Activated gamma-delta T cell treated with Interleukin-2 at 50 U/mL for 16 hours (primary cell): ENCODE measurements around the gene TOR4A.

Source experiments
- DNase-seq: peaks from one replicate; pipeline ENCODE4 v3.0.0-alpha.2; 2020

TOR4A gene

DNA sequence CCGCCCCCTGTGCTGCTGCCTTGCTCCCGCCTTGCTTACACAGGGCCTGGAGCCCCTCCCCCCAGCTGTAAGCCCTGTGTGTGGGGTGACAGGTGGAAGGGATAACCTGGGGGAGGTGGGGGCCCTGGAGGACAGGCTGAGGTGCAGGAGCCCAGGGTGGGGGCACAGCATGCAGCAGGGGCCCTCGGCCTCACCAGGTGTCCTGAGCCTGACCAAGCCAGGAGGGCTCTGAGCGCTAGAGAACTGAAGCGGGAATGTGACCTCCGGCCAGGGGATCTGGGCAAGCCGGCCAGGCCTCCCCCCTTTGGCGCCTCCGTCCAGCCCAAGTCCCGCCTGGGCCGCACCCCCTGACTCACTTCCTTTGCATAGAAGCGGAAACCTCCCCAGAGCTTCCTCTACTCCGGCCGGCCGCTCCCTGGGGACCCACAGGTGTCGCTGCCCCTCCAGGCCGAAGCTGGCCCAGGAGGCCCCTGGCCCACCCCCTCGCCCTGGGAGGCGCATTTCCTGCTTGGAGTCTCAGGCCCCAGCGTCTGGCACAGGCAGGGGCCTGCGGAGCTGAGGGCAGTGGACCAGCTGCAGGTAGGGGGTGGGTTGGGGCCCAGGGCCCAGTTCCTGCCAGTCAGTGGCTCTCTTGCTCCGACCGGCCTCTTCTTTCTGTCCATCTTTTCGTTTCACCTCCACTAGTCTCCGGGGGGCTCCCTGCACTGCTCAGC is at the start of gene TOR4A:
TOR4A (plus strand) TSS at position 398 of the 713 bp plus-strand sequence. CDS start 964 bp downstream, outside the sequence.
- peak; percentile 28 for DNase-seq

DNA sequence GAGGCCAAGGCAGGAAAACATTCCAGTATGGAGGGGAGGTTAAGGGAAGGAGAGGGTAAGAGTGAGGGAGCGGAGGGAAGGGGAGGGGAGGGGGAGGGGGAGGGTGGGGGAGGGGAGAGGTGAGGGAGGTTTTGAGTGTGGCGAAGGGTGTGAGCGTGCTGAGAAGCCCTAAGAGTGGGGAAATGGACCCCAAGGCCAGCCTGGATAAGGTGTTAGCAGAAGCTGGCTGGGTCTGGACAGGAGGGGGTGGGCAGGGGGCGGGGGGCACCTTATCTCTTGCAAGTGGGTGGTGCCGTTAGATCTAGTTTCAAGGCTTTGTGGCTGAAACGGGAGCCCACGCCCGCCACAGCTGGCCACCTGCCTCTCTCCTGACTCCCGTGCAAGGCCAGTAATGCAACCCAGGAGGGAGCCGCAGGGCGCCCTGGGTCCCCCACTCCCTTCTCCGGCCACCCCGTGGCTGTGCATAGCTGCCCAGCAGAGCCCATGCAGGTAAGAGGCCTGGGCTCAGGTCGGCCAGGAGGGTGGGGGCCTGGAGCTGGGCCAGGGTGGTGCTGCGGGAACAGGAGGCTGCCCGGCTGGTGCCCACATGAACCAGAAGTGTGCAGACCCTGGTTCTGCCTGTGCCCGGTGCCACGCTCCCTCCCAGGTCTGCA is 49.5 kb upstream of the TOR4A start:
- no peak for DNase-seq

DNA sequence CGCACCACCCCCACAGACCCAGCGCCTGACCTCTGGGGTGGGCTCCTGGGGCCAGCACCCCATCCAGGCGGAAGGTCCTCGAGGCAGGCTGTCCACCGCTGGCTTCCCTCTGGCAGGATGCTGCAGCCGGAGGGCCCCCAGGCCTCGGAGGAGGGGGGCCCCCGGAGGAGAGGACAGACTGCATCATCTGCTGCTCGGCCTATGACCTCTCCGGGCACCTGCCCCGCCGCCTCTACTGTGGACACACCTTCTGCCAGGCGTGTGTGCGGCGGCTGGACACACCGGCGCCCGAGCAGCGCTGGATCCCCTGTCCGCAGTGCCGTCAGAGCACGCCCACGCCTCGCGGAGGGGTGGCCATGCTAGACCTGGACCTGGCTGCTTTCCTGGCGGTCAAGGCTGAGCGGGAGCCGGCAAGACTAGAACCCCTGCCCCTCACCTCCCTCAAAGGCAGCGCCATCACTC is 49.0 kb upstream of the TOR4A start:
- DNase-seq = no peak

DNA sequence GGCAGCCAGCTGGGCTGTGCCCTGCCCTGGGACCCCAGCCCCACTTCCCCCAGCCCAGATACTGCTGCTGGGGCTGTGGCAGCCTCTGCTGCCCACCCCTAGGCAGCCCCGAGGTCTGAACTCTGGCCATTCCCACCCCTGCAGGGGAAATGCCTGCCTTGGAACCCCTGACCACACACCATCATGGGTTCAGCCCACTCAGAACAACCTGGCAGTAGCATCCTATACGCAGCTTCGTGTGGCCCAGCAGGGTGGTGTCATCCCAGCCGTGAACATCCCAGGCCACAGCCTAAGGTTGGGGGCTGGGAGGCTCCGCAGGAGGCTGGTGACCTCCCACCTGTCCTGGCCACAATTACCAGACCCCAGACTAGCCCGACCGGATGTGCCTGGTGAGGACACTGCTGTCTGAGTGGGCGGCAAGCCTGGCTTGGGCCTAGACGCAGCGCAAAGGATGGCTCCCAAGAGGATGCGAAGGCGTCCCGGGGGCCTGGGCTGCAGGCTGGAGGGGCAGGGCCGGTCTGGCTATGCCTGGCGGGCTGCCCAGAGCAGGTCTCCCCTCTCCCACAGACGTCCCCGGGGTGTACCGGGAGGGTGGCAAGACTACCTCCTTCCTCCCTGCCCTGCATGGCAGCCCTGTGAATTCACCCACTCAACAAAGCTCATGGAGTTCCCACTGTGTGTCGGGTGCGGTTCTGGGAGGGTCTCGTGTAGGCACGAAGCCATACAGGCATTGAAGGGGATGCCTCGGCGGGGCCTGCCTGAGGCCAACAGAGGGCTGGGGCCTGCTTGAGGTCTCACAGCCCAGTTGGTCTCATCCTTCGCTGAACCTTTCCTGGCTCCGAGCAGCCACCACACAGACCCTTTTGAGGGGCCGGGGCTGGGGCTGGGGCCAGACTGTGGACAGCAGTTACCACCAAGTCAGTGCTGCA is 48.3 kb upstream of the TOR4A start:
- DNase-seq = no peak

DNA sequence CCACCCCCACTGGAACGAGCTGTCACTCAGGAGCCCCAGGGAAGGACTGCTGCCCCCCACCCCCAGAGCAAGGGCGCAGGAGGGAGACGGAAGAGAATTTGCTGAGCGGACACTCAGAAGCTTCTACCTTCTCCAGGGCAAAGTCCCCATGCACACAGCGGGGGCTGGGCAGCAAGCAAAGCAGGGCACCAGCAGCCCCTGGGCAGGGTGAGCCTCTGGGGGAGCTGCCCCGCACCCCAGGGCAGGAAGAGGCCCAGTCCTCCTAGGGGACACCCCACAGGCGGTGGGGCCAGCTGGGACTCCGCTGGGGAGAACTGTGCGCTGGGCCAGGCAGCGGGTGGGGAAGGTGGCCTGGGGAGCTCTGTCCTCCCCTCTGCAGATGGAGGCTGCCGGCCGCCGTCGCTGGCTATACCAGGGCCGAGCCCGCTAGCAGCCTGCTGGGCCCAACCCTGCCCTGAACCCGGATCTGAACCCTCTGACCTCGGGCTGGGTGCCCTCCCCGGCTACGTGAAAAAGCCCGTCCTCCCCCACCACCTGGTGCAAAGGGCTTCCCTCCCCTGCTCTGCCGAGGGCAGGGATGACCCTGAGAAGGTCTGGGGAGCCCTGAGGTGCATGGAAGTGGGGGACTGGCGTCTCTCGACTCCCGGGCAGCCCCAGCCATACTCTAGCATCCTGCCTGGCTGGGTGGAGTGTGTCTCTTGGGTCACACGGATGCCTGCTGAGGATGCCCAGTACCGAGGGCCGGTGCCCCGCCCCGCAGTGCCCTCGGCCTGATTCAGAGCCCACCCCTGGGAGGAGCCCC is 47.4 kb upstream of the TOR4A start:
- DNase-seq = no peak

DNA sequence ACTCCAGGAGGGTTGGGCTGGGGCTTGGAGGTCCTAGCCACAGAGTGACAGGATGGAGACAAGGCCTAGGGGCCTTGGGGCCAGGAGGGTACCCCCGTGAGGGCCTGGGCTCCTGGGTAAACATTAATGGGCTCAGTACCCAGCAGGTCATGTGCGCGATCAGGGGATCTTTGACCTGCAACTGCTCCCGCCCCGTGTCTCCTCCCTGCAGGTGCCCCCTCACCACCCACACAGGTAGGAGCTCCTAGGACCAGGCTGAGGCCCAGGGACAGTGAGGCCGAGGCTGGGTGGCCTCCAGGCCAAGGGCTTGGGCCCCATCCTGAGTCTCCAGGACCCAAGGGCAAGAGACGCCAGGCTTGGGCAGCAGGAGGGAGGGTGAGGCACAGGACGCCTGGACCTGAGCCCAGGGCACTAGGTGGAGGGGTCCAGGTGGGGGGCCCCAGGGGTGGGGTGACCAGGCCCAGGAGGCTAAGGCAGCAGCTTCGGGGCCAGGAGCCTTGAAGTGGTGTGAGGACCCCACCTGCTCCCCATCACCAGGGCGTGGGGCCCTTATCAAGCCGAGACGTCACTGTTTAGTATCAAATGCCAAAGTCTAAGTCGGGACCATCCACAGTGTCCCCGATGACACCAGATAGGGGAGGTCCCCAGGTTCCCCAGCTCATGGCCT is 46.7 kb upstream of the TOR4A start, which contains the start of gene SLC34A3:
SLC34A3 (plus strand) TSS at position 197 of the 667 bp plus-strand sequence. CDS start 802 bp downstream, outside the sequence.
- DNase-seq = no peak

DNA sequence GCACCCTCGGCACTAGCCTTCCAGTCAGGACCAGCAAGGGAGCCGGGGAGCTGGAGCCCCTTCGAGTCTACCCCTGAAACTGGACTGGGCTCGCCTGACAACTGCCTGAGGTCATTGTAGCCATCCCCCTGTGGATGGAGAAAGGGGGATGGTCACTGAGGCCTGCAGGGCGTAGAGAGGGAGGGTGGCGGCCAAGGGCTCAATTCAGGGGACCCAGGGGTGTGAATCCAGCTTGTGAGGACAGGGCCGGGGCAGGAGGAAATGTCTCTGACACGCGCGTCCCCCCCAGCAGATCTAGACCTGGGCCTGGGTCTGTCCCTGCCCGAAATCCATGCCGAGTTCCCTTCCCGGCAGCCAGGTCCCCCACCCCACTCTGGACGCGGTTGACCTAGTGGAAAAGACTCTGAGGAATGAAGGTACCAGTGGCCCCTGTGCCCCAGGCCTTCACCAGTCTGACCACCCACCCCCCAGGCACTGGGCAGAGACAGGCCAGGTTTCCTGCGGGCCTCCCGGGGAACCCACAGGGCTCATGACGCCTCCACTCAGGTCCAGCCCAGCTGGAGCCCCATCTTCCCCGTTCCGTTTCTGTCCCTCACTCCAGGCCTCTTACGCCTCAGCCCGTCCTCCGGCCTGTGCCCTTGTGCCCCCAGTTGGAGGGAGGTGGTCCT is 46.0 kb upstream of the TOR4A start:
- no peak for DNase-seq

DNA sequence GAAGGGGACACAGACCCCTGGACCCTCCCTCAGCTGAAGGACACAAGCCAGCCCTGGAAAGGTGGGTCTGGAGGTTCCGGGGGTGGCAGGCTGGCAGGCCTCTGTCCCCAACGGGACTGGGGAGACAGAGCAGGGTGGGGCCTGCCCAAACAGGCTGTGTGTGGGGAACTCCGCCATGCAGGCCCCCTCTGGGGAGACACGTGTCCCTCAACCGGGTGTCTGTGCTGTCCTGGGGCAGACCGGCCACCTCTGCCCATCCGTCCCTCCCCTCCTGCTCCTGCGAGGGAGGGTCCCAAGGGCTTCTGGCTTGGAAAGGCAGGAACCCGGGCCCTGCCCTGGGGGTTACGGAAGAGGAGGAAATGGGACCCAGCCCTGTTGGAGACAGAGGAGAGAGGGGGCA is 45.4 kb upstream of the TOR4A start:
- DNase-seq = no peak

DNA sequence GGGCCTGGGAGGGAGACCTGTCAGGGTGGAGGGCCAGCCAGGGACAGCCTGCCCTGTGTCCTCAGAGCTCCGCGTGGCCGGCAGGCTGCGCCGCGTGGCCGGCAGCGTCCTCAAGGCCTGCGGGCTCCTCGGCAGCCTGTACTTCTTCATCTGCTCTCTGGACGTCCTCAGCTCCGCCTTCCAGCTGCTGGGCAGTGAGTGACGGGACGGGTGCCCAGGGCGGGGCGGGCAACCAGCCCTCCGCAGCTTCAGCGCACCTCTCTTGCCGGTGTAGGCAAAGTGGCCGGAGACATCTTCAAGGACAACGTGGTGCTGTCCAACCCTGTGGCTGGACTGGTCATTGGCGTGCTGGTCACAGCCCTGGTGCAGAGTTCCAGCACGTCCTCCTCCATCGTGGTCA is 45.0 kb upstream of the TOR4A start:
- DNase-seq = no peak

DNA sequence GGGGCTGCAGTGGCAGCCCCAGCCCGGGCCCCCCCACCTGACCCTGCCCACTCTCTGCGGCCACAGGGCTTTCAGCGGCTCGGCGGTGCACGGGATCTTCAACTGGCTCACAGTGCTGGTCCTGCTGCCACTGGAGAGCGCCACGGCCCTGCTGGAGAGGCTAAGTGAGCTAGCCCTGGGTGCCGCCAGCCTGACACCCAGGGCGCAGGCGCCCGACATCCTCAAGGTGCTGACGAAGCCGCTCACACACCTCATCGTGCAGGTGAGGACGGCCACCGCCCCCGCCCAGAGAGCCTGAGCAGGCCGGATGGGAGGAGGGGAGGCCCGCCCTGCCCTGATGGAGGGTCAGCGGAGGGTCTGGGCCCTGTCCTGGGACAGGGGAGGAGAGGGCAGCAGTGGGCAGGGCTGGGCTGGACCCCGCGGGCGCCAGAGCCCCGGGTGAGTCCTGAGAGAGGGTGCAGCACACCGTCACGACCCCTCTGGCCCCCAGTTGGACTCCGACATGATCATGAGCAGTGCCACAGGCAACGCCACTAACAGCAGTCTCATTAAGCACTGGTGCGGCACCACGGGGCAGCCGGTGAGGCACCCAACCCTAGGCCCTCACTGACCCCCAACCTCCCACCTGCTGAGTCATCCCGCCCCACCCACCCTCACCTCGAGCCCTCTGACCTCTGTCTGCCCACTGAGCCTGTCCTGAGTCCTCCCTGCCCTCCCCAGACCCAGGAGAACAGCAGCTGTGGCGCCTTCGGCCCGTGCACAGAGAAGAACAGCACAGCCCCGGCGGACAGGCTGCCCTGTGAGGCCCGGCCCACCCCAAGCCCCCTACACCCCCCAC is 44.2 kb upstream of the TOR4A start:
- DNase-seq = no peak

DNA sequence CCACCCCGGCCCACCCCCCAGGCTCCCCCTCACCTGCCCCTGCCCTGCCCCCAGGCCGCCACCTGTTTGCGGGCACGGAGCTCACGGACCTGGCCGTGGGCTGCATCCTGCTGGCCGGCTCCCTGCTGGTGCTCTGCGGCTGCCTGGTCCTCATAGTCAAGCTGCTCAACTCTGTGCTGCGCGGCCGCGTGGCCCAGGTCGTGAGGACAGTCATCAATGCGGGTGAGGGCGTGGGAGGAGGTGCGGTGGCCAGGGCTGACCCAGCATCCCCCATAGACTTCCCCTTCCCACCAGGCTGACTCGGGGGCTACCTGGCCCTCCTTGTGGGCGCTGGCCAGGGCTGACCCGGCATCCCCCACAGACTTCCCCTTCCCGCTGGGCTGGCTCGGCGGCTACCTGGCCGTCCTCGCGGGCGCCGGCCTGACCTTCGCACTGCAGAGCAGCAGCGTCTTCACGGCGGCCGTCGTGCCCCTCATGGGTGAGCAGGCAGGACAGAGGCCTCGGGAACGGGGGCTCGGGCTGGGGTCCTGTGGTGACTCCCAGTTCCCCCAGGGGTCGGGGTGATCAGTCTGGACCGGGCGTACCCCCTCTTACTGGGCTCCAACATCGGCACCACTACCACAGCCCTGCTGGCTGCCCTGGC is 43.4 kb upstream of the TOR4A start:
- DNase-seq = no peak

DNA sequence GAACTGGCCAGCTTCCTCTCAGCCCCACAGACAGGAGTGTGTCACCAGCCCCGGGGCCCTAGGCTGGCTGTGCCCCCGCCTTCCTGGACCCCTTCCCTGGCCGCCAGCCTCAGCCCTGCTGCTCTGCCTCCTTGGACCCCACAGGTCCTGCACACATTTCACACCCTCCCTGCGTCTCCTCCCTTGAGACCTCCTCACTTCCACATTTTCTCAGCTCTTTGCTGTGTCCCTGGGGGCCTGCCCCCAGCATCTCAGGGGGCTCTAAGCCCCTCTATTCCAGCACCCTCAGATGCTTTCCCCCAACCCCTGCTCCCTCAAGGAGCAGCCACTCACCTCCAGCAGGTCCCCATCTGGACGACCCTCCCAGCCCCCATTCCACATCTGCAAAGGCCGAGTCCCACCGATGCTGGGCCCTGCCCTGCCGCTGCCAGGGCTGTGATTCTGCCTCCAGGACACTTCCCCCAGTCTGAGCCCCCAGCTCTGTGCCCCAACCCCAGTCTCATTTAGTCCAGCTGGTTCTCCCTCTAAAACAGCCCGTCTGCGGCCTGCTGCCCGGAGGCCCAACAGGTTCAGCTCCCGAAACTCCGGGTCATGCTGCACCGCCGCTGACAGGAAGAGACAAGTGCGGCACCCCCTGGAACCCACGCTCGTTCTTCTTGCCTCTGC is 42.6 kb upstream of the TOR4A start:
- no peak for DNase-seq

DNA sequence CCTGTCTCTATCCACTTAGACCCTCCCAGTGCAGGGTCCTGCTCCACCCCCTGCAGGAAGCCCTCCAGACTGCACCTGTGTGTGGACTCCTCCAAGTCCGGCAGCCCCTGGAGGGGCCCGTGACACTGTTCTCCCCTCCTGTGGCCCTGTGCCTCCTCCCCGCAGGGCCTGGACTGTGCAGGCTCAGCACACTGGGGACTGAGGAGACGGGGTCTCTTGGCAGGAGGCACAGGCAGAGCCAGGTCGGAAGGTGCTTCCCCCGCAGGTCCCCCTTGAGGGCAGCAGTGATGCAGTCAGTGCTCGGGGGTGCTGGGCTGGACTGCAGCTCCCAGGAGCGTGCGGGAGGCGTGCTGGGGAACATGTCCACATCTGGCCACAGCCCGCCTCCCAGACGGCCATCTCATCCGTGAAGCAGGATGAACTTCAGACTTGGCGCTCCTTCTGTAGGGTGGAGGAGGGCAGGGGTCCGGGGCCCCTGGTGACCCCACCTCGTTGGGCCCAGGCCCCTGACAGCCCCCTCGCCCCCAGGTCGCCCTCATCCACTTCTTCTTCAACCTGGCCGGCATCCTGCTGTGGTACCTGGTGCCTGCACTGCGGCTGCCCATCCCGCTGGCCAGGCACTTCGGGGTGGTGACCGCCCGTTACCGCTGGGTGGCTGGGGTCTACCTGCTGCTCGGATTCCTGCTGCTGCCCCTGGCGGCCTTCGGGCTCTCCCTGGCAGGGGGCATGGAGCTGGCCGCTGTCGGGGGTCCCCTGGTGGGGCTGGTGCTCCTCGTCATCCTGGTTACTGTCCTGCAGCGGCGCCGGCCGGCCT is 41.9 kb upstream of the TOR4A start:
- DNase-seq = no peak

DNA sequence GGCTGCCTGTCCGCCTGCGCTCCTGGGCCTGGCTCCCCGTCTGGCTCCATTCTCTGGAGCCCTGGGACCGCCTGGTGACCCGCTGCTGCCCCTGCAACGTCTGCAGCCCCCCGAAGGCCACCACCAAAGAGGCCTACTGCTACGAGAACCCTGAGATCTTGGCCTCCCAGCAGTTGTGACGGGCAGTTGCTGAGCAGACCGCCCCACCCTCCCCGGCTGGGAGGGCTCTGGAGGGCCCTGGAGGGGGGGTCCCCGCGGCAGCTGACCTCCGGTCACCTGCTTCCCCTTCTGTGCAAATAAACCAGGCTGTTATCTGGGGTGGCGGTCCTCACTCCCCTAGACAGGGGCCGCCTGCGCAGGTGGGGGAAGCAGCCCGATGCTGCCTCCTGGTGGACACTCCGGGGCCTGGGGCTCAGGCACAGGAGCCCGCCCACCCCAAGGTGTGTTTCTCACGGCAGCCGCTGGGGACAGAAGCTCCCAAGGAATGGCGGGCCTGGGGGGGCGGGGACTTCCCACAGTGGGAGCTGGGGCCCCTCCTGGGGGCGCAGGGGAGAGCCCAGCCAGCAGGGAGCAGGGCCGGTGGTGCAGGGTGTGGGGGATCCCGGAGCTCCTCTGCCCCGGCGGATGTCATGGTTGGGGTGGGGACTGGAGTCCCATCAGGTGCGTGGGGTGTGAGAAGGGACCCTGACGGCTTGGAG is 41.1 kb upstream of the TOR4A start:
- peak; percentile 91 for DNase-seq

DNA sequence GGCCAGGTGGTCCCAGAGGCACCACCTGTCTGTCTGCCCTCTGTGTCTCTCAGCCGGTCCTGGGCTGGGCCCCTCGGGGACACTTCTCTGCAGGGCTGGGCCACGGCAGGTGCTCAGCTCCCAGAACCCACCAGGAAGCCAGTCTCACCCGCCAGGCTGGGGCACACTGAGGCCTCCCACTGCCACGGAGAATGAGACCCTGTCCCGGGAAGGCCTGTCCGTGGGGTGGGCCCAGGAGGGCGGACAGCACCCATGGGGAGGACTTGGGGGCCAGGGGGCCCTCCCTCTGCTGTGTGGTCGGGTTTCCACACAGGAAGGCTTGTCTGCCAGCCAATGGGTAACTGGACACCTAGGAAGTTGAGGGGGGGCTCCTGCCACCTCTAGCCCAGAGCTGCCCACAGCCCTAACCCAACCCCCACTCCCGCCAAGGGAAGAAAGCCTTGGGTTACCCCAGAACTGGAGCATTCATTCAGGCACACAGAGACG is 40.5 kb upstream of the TOR4A start:
- no peak for DNase-seq

DNA sequence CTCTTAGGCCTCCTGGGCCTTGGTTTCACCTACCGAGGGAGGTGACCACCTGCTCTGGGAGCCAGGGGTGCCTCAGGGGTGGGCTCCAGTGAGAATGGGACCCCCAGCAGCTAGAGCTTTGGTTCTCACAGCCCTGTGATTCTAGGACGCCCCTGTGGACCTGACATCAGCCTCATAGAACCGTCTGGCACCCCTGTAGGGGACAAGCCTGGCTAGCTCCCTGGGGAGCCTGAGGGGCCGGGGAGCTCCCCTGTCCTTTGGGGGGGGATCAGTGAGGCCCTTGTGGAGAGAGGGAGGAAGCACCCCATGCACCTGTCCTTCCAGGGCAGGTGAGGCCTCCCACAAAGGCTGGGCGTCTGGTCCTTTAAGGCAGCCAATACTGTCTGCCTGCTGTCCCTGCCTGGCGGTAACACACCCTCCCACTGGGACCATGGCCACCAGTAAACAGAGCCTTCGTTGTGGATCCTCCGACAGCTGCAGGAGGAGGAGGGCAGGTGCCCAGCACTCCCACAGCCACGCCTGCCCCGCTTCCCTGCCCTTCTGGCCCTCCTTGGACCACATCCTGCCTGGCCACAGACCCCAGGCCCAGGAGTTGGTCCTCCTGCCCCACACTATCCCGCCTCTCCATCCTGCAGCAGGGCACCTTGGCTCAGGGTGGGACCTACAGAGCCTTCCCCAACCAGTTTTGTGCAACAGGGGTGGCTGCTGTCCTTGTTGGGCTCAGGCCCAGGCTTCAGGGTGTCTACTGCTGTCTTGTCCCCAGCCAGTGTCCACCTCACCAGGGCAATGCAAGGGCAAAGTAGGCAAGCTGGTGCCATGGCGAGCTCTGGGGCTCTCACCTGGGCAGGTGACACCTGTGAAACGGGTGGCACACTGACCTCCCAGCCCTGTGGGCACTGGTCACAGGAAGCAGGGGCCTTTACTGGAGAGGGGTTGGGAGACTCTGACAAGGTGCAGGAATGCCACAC is 39.5 kb upstream of the TOR4A start:
- DNase-seq = no peak
